ENCODE results near the gene USE1. TPM values are rescaled to one million over a fixed set of nuclear protein-coding genes. Genes with fewer than 3 reads are reported as not detected.

Gene USE1
- total and polyA plus RNA-seq, 9 donors: 15.8 to 50.3 (median 30.9) TPM

DNA sequence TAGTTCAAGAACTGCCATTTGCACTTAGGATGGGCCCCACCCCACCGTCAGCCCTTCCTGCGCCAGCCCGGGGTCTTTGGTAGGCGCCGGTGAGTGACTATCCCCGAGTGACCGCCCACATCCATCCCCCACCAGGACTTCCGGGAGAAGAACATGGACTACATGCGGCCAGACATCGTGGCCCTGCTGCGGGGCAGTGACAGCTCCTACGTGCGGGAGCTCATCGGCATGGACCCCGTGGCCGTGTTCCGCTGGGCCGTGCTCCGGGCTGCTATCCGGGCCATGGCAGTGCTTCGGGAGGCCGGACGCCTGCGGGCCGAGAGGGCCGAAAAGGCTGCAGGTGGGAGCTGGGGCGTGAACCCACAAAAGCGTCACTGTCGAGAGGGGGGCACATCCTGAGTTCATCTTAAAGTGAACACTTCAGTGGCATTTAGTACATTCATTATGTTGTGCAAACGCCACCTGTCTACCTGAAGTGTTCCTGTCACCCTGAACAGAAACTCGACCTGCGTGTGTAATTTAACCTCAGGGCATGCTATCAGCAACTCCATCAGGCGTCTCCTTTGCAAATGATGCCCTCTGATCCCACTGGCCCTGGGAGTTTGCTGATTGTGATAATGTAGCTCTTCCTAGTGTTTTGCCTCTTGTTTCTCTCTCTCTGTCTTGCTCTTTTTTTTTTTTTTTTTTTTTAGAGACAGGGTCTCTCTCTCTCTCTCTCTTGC is 42.4 kb upstream of the USE1 start:
- Histone ChIP-seq H3K4me3 (no peak overlapping the region), H3K9me3 (no peaks in the 10 kb centered on the region), H3K27me3 (no peaks in the 10 kb centered on the region), H3K4me1 (ENCODE audit: insufficient read depth) (no peaks in the 10 kb centered on the region), H3K27ac (no peak overlapping the region), H3K36me3 (no peaks in the 10 kb centered on the region)
- 87 to 89% (median 88%) methylated on average over 32 to 33 of the region's 33 CpGs for WGBS, 3 donors
- intact Hi-C loops (cut with DNase I): no loop called here
- no peak for DNase-seq
- TF ChIP-seq POLR2A (IDR thresholded peaks at IDR 0.05) (no peak), EP300 (IDR thresholded peaks at IDR 0.05) (no peak)
- TF ChIP-seq, protein P1, sequence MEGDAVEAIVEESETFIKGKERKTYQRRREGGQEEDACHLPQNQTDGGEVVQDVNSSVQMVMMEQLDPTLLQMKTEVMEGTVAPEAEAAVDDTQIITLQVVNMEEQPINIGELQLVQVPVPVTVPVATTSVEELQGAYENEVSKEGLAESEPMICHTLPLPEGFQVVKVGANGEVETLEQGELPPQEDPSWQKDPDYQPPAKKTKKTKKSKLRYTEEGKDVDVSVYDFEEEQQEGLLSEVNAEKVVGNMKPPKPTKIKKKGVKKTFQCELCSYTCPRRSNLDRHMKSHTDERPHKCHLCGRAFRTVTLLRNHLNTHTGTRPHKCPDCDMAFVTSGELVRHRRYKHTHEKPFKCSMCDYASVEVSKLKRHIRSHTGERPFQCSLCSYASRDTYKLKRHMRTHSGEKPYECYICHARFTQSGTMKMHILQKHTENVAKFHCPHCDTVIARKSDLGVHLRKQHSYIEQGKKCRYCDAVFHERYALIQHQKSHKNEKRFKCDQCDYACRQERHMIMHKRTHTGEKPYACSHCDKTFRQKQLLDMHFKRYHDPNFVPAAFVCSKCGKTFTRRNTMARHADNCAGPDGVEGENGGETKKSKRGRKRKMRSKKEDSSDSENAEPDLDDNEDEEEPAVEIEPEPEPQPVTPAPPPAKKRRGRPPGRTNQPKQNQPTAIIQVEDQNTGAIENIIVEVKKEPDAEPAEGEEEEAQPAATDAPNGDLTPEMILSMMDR (IDR thresholded peaks at IDR 0.05): no peak

GRCh38 chr19:17178291-17178690 is 36.9 kb upstream of the USE1 start:
- Histone ChIP-seq H3K4me1 (ENCODE audit: insufficient read depth) (no peaks in the 10 kb centered on the region), H3K4me3 (no peak overlapping the region), H3K27me3 (no peaks in the 10 kb centered on the region), H3K27ac (no peak overlapping the region), H3K36me3 (no peaks in the 10 kb centered on the region), H3K9me3 (no peaks in the 10 kb centered on the region)
- TF ChIP-seq, protein P1 (IDR thresholded peaks at IDR 0.05): no peak
- no peak for TF ChIP-seq POLR2A (IDR thresholded peaks at IDR 0.05)
- TF ChIP-seq EP300 (IDR thresholded peaks at IDR 0.05): no peak
- intact Hi-C loops (cut with DNase I): no loop called here
- no peak for DNase-seq
- WGBS, 3 donors: 91 to 95% (median 94%) methylated on average over 10 of the region's 10 CpGs

GRCh38 chr19:17180997-17181702 is 34.0 kb upstream of the USE1 start:
- H3K9me3 ChIP-seq: no peaks in the 10 kb centered on the region
- DNase-seq: no peak
- H3K27me3 ChIP-seq: no peaks in the 10 kb centered on the region
- TF ChIP-seq EP300 (IDR thresholded peaks at IDR 0.05): no peak
- no peak for TF ChIP-seq POLR2A (IDR thresholded peaks at IDR 0.05)
- TF ChIP-seq, protein P1 (IDR thresholded peaks at IDR 0.05): no peak
- no peak overlapping the region for H3K4me3 ChIP-seq
- H3K36me3 ChIP-seq: no peaks in the 10 kb centered on the region
- intact Hi-C loops (cut with DNase I): no loop called here
- no peak overlapping the region for H3K27ac ChIP-seq
- no peaks in the 10 kb centered on the region for H3K4me1 ChIP-seq (ENCODE audit: insufficient read depth)
- WGBS, 3 donors: 73 to 76% (median 75%) methylated on average over 22 of the region's 22 CpGs

- 89 to 95% (median 93%) methylated on average over 14 of the region's 14 CpGs for WGBS, 3 donors
Measured at GRCh38 chr19:17183271-17183761, 31.8 kb upstream of the USE1 start.

More at GRCh38 chr19:17183271-17183761, 31.8 kb upstream of the USE1 start:
- no peaks in the 10 kb centered on the region for H3K4me1 ChIP-seq (ENCODE audit: insufficient read depth)
- no peak overlapping the region for H3K27ac ChIP-seq
- TF ChIP-seq EP300 (IDR thresholded peaks at IDR 0.05) (no peak), POLR2A (IDR thresholded peaks at IDR 0.05) (no peak)
- TF ChIP-seq, protein P1 (IDR thresholded peaks at IDR 0.05): no peak
- intact Hi-C loops (cut with DNase I): no loop called here
- no peak overlapping the region for H3K4me3 ChIP-seq
- DNase-seq: no peak
- no peaks in the 10 kb centered on the region for H3K36me3 ChIP-seq
- no peaks in the 10 kb centered on the region for H3K27me3 ChIP-seq
- H3K9me3 ChIP-seq: no peaks in the 10 kb centered on the region
